NCI-H748 treated with DMSO at 0.1 percent for 48 hours (cell line): ENCODE data around the gene CTSH.

Experiments
- DNase-seq: peaks from one replicate; lab custom pipeline; 2025; lab: John Stamatoyannopoulos, UW

The CTSH gene, protein sequence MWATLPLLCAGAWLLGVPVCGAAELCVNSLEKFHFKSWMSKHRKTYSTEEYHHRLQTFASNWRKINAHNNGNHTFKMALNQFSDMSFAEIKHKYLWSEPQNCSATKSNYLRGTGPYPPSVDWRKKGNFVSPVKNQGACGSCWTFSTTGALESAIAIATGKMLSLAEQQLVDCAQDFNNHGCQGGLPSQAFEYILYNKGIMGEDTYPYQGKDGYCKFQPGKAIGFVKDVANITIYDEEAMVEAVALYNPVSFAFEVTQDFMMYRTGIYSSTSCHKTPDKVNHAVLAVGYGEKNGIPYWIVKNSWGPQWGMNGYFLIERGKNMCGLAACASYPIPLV

DNA sequence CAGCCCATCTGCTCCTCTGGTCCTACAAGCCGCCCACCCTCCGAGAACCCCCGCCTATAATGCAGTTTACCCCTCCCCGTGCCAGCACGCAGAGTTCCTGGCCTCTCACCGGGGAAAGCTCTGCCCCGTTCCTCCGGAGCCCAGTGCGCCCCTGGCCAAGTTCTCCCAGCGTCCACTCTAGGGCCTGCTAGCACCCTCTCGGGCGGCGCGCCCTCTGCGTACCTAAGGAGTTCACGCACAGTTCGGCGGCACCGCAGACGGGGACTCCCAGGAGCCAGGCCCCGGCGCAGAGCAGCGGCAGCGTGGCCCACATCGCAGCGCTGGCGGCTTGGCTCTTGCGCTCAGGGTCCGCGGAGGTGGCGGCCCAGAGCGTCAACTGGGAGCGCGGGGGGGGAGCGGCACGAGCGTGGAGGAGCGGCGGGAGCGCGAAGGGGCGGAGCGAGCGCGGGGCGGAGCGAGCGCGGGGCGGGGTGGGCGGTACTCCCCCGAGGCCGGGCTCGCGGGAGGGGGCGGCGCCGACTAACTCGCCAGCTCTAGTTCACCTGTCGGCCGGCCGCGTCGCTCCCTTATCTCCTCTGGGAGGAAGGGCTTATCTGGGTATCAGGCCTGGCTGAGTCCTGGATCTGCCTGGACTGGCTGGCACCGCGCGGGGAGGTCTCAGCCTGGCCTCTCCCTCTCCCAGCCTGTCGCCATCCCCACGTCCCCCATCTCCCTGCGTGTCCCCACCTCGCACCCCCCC lies at the start of gene CTSH:
CTSH (minus strand) TSS at position 378 of the 739 bp plus-strand sequence; CDS start at position 313, 65 bp downstream.
- DNase-seq: peak; percentile 44

DNA sequence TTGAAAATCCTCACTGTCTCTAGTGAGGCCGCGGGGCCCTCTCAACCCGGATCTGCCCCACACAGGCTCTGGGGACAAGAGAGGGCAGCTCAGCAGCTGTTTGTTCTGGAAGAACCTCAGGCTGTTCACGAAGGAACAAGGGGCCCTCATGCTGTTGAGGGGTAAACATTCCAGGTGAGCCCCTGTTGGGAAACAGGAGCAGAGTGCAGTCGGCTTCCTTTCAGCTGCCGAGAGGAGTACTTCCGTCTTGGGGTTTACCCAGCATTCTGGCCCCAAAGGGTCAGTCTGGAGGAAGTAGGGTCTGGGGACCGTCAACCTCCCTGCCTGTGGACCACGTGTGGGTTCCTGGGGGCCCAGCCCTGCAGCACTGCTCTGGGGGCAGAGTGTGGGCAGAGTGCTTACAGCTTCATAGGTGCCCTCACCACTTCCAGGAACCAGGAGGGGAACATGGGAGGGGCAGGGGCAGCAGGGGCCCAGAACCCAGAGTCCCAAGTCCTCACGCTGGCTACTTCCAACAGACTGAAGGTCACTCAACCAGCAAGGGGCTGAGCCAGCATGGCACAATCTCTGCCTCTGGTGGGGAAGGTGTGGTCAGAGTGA lies 49.2 kb upstream of the CTSH start:
- no peak for DNase-seq

DNA sequence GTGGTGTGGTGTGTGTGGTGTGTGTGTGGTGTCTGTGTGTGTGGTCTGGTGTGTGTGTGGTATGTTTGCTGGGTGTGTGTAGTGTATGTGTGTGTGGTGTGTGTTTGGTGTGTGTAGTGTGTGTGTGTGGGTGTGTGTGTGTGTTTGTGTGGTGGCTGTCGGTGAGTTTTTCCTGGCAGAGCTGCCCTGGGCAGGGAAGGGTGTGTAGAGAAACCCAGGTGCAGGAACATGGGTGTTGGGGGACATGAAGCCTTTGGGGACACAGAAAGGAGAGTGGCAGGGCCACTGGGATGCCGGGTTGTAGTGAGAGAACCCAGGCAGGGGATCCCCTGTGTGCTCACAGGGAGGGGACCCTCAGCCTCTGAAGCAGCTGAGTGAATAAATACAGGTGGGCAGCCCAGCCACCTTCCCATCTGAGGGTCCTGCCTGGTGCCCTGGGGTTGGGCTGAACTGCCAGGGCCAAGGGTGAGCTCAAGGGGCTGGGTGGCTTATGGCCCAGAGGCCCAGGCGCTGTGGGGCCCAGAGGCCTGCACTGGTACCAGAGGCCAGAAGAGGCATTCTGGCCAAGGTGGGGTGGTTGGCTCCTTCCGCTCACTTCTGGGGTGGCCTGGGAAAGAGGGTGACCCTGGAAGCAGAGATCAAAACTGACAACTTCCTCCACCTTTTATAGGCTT lies 48.5 kb upstream of the CTSH start:
- DNase-seq: no peak

DNA sequence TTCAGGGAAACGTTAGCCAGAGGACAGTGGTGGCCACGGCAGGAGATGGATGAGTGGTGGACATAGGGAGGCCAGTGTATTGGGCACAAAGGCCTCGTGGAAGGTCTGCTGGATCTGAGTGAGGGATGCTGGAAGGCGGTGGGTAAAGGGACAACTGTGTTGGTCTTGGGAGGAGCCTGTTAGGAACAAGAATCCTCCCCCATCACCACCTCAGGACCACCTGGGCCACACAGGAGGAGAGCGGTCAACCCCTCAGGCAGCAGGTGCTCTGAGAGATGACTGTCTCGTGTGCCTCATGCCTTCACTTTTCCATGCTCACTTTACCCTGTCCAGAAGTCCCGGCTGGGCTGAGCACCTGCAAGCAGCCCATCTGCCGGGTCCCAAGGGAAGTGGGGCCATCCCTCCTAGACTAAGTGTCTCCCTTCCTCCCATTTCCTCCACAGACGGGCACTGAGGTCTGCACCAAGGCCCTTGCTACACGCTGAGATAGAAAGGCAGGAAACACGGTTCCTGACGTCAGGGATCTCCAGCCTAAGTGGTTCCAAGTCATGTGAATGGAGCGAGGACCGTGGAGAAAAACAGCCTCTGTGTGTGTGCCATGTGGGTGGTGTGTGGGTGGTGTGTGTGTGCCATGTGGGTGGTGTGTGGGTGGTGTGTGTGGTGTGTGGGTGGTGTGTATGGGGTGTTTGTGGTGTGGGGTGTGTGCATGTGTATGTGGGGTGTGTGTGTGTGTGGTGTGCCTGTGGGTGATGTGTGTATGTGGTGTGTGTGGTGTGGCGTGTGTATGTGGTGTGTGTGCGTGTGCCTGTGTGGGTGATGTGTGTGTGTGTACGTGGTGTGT lies 47.8 kb upstream of the CTSH start:
- no peak for DNase-seq

DNA sequence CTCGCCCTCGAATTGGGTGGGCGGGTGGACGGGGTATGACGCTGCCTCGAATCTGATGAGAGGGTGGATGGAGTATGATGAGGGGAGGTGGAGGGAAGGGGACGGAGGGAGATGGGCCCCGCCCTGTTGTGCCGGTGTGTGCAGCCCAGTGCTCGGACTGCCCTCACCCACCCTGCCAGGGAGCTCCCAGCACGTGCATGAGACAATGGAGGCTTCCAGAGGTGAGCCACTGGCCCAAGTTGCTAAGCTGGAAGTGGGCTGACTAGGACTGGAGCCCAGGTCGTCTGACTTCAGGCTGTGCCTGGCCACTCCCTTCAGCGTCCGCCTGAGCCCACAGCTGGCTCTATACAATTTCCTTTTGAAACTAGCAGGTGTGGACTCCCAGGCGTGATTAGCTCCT lies 47.0 kb upstream of the CTSH start:
- DNase-seq: no peak

DNA sequence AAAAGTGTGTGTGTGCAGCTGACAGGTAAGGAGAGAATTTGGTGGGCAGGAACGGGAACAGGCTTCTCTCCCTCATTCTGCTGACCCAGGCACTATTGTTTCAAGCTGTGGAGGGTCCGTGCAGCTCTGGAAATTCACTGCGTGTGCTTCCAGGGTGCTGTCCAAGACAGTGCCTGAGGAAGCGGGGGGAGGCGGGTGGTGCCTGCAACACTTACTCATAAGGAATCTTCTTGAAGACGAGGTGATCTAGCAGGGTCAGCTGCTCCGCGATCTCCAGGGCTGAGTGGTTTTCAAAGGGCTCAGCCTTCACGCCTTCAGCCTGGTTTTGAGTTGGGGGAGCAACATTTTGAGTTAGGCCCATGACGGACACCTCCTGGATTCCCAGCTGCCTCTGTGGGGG lies 46.6 kb upstream of the CTSH start:
- no peak for DNase-seq

DNA sequence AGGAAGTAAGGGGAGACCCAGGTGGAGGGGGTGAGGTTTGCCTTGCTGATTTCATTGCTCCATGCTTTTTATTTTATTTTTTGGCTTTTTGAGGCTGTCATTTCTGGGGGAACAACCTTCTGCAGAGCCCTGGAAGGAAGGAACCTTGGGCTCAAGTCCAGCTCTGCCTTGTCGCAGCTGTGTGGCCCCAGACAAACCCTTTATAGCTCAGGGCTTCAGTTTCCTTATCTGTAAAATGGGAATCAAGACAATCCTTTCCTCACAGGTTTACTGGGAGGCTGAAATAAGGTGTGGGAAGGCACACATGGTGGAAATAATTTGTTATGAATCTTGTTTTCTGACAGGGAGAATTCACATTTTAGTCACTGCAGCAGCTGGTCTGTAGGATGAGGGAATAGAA lies 45.4 kb upstream of the CTSH start:
- no peak for DNase-seq

DNA sequence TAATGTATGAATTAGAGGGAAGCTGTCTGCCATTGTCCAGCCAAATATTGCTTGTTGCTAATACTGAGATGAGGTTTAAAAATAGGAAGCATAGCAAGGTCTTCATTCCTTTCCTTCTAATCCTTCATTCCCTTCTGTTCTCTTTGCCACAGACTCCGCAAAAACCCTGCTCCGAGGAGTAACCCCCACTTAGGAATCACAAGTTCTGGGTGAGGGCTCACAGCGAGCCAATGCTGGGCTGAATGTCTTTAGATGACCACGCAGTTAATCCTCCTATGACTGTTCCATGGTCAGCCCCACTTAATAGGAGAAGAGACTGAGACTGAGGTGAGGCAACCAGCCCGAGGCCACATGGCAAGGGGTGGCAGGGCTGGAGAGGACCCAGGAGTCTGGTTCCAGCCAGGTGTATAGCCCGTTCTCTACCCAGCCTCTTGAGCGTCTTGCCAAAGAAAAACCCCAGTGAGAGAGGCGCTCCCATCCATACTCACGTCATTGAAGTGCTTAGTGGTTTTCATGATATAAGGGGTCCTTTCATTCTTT lies 44.9 kb upstream of the CTSH start:
- no peak for DNase-seq

DNA sequence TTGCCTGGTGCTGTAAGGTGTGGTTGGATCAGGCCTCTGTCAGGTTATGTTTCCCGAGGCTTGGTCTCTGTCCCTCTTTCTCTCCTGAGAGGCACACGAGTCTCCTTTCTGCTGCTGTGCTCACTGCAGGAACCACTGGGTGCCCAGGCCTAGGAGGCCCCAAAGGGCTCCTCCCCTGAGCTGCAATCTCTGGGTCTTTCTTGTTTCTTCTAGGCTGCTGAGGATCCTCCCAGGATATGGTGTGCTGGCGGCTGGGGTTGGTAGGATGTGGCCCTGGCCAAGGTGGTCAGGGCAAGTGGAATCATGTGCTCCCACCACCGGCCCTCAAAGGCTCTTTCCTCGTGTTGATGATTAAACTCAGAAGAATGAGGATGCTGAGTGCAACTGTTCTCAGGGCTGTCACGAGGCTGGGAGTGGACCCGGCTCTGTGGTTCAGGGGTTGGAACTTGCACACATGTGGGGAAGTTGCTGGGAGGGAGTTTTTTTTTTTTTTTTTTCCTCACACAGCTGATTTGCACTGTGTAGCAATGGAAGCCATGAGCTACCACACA lies 43.6 kb upstream of the CTSH start:
- no peak for DNase-seq

DNA sequence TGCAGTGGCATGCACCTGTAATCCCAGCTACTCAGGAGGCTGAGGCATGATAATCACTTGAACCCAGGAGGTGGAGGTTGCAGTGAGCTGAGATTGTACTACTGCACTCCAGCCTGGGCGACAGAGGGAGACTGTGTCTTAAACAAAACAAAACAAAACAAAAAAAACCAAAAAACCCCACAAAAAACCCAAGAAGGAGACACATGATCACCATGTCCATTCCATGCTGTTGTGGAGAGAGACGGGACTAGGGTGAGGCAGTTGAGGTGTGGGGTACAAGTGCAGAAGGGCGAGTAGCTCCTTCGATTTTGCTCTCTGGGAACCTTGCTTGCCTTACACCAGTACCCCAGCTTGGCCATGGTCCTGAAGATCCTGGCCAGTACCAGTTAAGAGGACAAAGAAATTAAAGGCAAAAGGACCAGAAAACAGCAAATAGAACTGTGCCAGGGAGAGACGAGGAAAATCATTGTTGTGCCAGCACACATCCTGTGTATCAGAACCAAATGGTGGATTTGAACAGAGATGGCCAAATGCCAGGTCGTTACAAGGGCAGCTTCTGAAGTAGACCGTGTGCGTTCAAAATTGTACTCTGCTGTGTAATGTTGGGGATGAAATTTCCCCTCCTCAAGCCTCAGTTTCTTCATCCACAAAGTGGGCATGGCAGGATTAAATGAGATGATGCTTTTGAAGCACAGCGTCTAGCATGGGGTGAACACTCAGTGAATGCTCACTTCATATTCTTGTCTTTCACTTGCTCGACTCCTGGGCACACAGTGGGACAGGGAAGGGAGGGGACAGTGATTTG lies 42.9 kb upstream of the CTSH start:
- DNase-seq: no peak

DNA sequence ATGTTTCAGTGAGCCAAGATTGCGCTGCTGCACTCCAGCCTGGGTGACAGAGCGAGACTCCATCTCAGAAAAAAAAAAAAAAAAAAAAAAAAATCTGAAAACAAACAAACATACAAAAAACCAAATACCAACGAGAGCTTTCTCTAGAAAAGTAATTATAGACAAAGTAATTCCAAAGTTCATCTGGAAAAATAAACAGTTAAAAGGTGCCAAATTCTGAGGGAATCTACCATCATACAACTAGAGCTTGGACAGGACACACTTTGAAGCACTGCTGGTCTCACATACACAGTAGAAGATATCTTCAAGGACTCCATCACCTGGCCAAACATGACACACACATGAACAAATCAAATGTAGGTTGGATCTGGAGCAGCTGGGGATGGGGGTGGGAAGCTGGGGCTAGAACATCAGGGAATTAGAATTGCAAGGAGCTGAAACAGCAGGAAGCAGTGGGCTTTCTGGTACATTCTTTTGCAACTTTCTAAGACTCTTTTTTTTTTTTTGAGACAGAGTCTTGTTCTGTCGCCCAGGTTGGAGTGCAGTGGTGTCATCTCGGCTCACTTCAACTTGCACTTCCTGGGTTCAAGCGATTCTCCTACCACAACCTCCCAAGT lies 41.1 kb upstream of the CTSH start:
- DNase-seq: no peak

DNA sequence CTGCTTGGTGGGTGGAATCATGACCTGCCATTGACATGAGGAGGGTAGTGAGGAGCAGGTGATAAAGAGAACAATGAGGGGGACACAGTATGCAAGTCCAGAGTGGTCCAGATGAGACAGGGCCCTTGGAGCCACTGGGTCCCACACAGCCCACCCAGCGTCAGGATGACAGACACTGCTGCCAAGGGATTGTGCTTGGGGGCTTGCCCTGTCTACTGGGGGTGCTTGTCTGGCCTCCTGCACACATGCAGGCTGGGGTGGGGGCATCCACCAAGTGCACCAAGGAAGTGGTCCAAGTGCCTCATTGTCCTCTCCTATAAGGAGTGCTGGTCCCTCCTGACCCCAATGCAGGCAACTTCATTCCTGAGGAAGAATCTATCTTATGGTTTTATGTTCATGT lies 39.2 kb upstream of the CTSH start:
- DNase-seq: no peak

DNA sequence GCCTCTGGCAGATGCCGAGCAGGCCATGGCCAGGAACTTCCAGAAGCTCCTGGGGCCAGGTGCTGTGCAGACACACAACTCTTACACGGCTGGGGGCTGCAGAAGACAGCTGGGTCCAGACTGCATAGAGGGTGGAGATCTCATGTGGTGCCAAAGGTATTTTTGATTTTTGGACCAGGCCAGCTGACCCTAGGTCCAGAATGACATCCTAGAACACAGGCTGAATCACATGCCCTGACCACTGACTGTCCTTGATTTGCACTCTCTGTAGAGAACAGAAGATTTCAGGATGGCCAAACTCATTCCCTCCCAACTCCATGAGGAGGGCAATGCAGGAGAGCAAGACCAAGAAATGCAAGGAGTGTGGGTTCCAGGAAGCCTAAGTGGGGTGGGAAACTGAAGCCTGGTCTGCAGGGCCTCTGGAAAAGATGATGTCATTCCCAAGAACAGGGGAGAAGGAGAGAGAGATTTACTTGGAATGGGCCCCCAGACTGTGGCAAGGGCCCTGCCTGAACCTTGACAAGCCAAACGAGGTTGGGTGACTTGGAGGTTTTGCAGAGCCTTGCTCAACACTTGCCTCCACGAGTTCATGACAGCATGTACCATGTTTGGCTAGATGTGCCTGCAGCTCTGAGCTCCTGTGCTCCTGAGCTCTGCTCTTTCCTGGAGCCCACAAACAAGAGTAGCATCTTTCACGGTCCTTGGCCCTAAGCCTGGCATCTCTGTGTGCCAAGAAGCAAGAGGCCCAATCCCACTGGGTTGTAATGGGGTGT lies 38.5 kb upstream of the CTSH start:
- no peak for DNase-seq

DNA sequence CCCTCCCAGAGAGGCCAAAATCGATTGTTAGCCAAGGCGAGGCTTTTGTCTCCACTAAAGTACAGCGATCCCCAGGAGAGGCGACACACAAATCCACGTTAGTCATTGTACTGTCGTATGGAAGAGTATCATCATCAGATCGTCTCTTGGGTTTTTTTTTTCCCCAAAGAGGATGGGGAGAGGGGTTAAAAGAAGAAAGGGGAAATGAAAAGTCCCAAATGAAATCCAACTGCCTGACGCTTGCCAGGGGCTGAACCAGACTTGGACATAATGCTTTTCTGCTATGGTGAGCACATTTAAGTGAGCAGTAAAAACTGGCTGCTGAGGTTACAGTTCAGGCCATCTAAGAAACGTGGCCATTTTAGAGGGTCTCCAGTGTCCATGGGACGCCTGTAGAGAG lies 37.9 kb upstream of the CTSH start:
- DNase-seq: no peak

DNA sequence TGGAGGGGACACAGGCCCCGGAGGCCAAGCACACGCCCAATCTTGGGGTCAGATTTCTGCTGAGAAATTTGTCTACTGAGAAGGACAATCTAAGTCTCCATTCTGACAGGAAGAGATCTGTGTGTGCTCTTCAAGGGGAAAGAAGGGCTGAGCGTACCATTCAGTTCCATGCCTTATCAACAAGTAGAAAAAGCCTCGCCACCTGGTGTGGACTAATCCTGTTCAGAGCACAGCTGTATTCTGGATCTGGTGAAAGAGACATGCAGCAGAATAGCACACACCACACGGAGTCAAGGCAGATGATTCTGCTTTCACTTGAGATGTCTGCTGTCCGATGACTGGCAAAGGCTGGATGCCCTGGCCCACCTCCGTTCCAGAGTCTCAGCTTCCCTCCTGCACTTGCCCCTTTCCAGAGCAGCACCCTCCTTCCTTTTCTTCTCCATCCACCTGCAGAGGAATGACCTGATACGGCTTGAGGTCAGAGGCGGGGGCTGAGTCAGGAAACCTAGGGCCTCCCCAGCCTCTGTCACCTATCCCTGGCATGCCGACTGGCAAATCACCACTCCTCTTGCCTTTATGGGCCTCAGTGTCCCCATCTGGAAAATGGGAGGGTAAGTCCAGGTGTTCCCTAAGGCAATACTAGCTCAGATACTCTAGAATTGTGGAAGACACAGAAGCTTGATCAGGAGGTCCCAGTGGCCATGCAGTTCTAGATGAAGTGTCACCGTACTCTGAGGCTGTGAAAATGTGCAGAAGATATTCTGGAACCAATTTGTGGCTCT lies 36.9 kb upstream of the CTSH start:
- DNase-seq: no peak

DNA sequence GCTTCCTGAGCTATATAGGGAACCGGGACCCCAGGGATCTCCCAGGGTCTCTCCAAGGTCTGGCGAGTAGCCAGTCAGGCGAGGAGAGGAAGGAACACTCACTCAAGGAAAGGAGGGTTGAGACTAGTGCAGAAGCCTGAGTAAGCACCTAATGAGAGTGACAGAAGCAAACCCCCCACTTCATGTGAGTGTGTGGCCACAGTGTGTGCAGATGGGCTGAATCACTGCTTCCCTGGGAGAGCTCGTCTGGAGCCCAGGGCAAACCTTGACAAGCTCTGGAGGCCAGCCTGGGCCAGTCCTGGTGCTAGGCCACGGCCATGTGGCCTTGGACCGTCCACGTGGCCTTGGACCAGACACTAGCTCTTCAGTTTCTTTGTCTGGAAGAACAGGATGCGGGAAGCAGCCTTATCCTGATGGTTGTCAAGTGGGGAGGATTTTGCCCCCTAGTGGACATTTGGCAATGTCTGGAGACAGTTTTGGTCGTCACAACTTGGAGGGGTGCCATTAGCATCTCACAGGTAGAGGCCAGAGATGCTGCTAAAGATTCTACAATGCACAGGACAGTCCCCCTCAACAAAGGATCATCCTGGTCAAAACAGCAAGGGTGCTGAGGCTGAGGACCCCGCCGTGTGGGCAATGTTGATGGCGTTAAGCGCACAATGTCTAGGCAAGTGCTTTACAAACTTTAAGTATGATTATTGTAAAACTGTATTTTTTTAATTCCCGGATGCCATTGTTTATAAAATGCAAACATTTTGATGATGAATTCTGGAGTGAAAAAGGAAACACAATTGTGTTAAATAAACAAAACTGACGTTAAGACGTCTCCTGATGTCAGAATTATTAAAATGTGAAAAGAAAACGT lies 34.8 kb upstream of the CTSH start:
- DNase-seq: peak; percentile 44

DNA sequence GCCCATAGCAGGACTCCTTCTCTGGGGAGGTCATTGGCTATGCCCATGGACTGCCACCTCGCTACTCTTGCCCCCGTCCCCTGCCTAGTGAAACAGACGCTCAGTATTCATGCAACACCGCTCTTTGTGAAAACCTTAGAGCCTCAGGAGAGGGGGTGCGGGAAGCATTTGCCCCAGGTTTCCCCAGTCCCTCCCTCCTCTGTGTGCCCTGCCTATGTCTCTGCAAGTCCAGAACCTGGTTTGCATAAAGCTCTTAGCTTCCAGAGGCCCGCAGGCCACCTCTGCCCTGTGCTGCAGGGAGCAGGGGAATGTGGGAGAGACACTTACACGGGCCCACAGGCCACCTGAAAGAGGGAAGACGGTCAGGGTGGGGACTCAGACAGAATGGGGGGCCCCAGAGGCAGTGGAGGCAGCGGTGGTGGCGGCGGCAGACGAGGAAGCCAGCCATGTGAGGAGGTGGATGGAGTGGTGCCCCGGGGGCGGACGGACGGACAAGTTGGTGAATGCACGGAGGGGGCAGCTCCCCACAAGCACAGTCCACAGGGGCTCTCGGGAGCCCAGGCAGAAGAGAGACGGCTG lies 33.8 kb upstream of the CTSH start:
- no peak for DNase-seq
